Activated naive CD4-positive, alpha-beta T cell (primary cell): Measurements from ENCODE around the gene INSYN2B.

Experiments
- DNase-seq, 4 experiments: peaks; one replicate each; lab custom pipeline; 2025; lab: John Stamatoyannopoulos, UW

INSYN2B gene

GRCh38 chr5:169933127-169933526, 47.2 kb downstream of the INSYN2B start:
- DNase-seq: no peak

DNA sequence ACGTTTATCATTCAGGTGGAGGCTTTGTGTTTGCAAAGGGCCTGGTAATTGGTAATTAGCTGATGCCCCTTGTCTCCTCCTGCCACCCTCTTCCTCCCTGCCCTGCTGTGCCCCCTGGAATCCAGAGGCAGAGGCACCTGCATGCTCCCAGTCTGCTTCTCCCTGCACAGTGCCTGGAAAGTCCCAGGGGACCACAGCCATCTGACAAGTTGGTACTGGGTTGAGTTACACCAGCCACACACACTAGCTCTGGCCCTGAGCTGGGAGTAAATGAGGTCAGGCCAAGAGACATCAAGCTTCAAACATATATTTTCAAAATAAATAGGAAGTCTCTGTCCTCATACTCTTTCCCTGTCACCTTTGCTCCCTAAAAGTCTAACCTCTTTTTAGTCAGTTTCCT, 56.3 kb downstream of the INSYN2B start:
- DNase-seq: no peak

GRCh38 chr5:169922474-169922873, 57.8 kb downstream of the INSYN2B start:
- DNase-seq: no peak

DNA sequence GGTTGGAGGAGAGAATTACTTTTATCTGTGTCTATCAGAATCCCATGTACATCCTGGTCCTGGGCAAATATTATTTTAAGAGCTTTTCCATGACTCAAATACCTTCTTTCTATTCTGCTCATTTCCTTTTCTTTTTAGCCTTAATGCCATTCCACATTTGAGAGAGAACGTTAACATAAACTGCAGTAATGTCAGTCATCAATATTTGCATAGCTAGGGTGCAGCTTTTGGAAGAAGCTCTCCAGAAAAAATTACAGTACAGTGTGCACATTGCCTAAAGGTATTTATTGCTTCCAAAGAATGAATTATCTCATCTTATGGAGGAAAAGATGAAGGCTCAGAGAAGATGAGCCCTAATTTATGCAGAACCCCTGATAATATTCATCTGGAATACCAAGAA, 58.3 kb downstream of the INSYN2B start:
- DNase-seq: no peak

GRCh38 chr5:169921384-169921783, 58.9 kb downstream of the INSYN2B start:
- no peak for DNase-seq

- no peak for DNase-seq
Observed at GRCh38 chr5:169920474-169920873, 59.8 kb downstream of the INSYN2B start.

GRCh38 chr5:169918228-169918627, 62.1 kb downstream of the INSYN2B start:
- no peak for DNase-seq

GRCh38 chr5:169917500-169917899, 62.8 kb downstream of the INSYN2B start:
- DNase-seq: no peak

DNA sequence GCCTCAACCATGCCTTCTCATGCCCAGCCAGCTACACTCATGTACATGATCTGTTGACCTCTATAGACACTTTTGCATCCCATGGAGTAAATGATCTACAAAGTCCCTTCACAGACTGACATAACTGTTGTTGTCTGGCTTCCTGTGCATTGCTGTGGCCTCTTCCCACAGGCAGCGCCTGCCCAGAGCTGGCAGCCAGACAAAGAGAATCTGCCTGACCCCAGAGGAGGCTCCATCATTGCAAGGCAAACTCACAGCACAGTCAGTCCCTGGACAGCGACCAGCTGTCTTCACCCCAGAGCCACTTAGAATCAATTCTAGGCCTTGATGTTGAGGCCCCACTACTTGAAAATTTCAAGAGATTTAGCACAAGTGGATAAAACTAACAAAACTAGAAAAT, 65.5 kb downstream of the INSYN2B start:
- DNase-seq: no peak

DNA sequence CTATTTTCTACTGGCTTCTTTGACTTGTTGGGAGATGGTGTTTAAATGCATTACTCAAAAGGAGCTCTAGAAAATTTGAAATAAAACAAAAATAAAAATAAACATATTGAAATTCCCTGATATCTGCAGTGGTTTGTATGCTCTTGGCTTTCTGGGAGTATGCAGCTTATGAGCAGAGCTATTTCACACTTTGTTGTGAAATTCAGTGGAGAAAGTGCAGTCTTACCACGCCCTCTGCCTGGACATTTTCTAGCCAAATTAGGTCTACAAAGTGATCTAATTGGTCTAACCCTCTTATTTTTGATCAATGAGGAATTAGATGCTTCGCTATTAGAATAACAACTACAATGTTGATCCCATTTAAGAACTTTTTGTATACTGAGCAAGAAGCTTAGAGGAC, 66.8 kb downstream of the INSYN2B start:
- DNase-seq: no peak

- no peak for DNase-seq
Observed at GRCh38 chr5:169911448-169912212, 68.7 kb downstream of the INSYN2B start.

DNA sequence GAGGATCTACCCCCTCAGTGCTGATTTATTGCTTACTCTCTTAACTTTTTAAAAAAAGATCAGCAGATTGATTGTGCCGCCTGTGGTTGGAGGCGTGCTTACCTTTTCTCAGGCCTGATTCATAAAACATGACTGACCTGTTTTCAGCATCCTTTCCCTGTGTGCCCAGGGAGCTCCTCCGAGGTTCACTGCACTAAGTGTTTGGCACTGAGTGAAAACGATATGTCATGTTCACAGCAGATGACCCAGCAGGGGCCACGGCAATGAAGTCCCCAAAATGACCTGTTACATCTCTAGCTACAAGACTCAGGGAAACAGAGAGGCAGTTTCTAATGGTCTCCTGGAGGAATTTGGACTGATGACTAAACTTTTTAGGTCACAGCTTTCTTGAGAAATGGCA, 69.9 kb downstream of the INSYN2B start:
- DNase-seq: no peak

DNA sequence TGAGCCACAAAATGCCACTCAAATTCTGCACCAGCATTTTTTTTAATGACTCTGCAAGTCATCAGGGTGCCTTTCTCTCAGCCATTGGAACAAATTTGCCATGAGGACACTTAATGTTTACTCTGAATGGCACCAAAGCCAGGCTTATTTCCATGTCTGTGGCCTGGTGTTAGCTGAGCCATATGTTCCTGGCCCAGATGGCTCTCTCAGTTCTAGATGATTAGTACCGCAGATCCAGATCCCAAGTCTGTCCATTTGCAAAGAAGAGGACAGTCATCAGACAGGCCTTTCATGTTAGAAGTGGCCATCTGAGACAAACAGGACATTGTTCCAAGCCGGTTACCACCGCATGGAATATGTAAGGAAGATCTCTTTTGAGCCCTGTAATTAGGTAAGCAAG, 70.3 kb downstream of the INSYN2B start:
- DNase-seq: no peak

- DNase-seq: no peak
Observed at GRCh38 chr5:169908864-169909263, 71.4 kb downstream of the INSYN2B start.

DNA sequence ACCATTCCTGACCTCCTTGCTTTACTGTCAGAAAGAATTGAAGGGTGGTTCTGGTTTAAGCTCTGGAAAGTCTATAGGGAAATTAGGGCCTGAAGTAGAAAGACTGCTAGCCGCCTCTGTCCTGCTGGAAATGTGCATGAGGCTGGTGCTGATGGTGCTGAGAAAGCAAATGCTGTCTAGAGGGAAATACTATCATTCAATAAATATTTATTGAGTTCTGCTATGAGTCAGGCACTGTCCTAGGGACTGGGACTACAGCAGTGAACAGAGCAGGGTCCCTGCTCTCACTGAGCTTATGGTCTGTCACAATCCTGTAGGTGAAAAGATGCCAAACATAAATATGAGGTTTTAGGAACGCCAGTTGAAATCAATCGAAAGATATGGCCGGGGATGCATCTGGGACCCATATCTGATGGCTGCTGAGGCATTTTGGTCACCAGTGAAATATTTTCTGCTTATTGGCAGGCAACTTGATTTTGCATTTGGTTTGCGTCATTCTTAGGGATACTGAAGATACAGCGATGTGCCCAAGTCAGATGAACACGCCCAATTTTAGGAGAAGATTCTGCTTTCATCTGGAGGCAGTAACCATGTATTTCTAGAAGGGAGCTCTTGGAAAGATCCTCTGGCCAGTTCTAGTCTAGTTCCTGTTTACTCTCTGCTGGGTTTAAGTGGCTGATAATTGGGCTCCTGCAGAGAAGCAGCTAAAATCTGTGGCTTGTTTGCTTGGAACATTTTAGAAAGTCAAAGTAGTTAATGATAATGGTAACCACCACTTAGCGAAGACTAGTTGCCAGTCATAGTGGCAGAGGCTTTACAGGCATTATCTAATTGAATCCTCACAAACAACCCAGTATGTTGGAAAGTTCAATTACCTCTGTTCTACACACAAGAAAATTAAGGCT, 73.3 kb downstream of the INSYN2B start:
- DNase-seq: no peak

DNA sequence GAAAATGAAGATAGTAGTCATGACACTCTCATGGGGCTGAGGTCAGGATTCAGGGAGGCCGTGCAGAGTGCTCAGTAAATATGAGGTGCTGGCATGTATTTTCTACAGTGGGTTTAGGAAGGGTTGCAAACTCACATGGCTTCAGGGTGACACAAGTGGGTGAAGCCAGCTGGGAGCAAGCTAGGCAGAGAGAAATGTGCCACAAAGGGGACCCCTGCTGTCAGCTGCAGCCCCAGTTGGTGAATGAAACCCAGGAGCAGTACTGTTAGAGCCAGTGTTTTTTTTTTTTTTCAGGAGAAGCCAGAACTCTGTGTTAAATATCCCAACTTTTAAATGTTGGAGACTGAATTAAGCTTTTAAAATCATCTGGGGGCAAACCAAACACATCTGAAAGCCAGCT, 75.3 kb downstream of the INSYN2B start:
- no peak for DNase-seq

- no peak for DNase-seq
Observed at GRCh38 chr5:169904508-169904907, 75.8 kb downstream of the INSYN2B start.

GRCh38 chr5:169904059-169904458, 76.2 kb downstream of the INSYN2B start:
- DNase-seq: no peak

GRCh38 chr5:169901896-169902295, 78.4 kb downstream of the INSYN2B start:
- DNase-seq: no peak

DNA sequence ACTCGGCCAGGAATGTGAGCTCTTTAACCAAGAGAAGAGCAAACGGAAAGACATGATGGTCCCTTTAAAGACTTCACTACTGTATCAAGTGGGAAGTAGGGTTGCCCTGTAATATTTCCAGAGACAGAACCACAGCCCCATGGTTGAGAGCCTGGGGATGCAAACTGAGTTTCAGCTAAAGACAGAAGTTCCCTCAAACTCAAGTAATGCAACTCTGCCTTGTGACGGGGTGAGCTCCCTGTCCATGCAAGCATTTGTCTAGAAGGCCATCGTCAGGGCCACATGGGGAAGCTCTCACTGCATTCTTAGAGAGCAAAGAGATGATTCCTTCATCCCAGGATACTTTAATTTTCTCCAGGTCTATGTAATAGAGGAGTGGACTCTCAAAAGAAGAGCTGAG, 82.8 kb downstream of the INSYN2B start:
- no peak for DNase-seq

DNA sequence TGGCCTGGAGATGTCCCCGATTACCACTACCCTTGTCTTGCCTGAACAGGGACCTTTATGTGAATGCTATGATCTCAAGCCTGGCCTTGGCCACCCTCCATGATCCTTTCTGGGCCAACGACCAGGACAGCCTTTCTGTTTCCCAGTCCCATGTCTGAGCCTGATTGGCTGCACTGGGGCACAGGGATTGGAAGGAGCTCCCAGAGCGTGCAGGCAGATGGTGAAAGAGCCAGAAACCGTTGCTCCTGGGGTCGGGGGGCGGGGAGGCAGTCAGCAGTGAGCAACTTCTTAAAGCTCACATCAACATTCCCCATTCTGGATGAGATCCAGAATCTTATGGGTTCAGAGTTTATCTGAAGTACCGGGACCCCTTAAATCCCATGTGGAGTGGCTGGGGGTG, 84.4 kb downstream of the INSYN2B start:
- no peak for DNase-seq

DNA sequence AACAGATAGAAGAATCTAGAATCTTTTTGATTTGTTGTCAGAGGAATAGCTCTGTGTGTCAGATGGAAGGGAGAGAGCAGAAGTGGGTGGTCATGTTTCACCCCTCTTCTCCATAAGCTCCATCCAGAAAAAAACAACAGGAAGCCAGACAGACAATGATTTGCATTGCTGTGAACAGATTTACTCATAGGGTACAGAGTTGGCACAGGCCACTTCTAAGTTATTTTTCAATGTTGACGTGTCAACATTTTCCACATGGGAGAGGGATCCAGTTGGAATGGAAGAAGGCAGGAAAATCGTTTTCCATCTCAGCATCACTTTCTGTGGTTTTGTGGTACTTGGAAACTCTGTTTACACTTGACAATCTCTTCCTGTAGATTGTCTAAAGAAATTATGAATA, 86.7 kb downstream of the INSYN2B start:
- no peak for DNase-seq

- DNase-seq: no peak
Observed at GRCh38 chr5:169893010-169893409, 87.3 kb downstream of the INSYN2B start.
